K562 (cell line): Measurements from ENCODE around the gene COL25A1. TPM values are rescaled to one million over a fixed set of nuclear protein-coding genes. Genes with fewer than 3 reads are reported as not detected.

ENCODE experiments used
- ATAC-seq: fragments of 200-7000 bp; cut with Tn5 transposase; 3 replicates; pipeline ENCODE4 v1.9.1; 2020; ENCODE audit warnings: moderate library complexity
- BruUV-seq: library from RNA; stranded (reverse); fragments of 400-500 nt; replicated peaks from 2 replicates; lab custom pipeline; 2021; lab: Mats Ljungman, UMichigan
- CTCF ChIA-PET: fragments of 300-600 bp; formaldehyde crosslinking; extraction: SDS; loops from one replicate; lab custom pipeline; 2021; ENCODE audit warnings: low intra/inter-chr PET ratio; lab: Yijun Ruan, JAX
- POLR2A ChIA-PET: fragments of 300-600, 350-650 bp; sonication (Branson Sonifier 250); formaldehyde crosslinking; extraction: SDS; loops from one replicate; lab custom pipeline; 2021; ENCODE audit warnings: antibody characterized with exemption, inconsistent platforms; lab: Yijun Ruan, JAX
- DNase-seq, 4 experiments: peaks; one replicate each; pipeline versions ENCODE4 v3.0.0 to v3.0.0-alpha.2; 2011 to 2018; ENCODE audit warnings: low spot score in 3 of 4, mixed read lengths in 3 of 4; ENCODE audit errors: extremely low read depth in 1 of 4
- FAIRE-seq: peaks from 2 replicates; lab custom pipeline; 2011; peaks lifted over from hg19 to GRCh38; lab: Jason Lieb, UNC
- H2AFZ ChIP-seq: 2 replicates; pipeline ENCODE4 v1.6.0; 2011; ENCODE audit warnings: low read depth, low read length, control low read depth, inconsistent platforms
- H3K27ac ChIP-seq: fragments of 200-600 bp; 3 replicates; pipeline ENCODE4 v1.8.0; 2011; ENCODE audit warnings: low read depth, mild to moderate bottlenecking, control low read depth, inconsistent platforms, low read length, moderate library complexity, mixed read lengths; ENCODE audit errors: extremely low read depth
- H3K27me3 ChIP-seq, 2 experiments: fragments of 300-600 bp in 1 of 2; 2 replicates in 1 of 2; 3 replicates in 1 of 2; pipeline versions ENCODE4 v1.6.0 to v1.8.0; 2011; ENCODE audit warnings: inconsistent platforms in 2 of 2, low read length in 2 of 2, mild to moderate bottlenecking in 1 of 2, mixed read lengths in 1 of 2, moderate library complexity in 1 of 2; ENCODE audit not compliant: control insufficient read depth in 2 of 2, insufficient read depth in 2 of 2
- H3K36me3 ChIP-seq: fragments of 300-600 bp; 3 replicates; pipeline ENCODE4 v1.8.0; 2011; ENCODE audit warnings: mild to moderate bottlenecking, low read length, inconsistent platforms; ENCODE audit not compliant: control insufficient read depth, insufficient read depth
- H3K4me1 ChIP-seq, 2 experiments: fragments of 200-600 bp in 1 of 2; replicated peaks in 1 of 2; 2 replicates in 1 of 2; 3 replicates in 1 of 2; pipeline versions ENCODE4 v1.5.1 to v1.8.0; 2011; ENCODE audit warnings: inconsistent platforms in 2 of 2, low read length in 2 of 2, mild to moderate bottlenecking in 1 of 2, mixed read lengths in 1 of 2, moderate library complexity in 1 of 2; ENCODE audit not compliant: control insufficient read depth in 2 of 2, insufficient read depth in 2 of 2
- H3K4me2 ChIP-seq: 2 replicates; pipeline ENCODE4 v1.6.1; 2011; ENCODE audit warnings: low read length, control low read depth, inconsistent platforms, mixed read lengths; ENCODE audit not compliant: insufficient read depth
- H3K4me3 ChIP-seq: fragments of 200-600 bp; sonication (generic), shearing (Covaris generic); 2 replicates; pipeline ENCODE4 v1.5.1; 2016; ENCODE audit warnings: control low read depth, inconsistent platforms
- H3K79me2 ChIP-seq: fragments of 200-600 bp; 3 replicates; pipeline ENCODE4 v1.8.0; 2011; ENCODE audit warnings: low read length, inconsistent platforms; ENCODE audit not compliant: control insufficient read depth, insufficient read depth
- H3K9ac ChIP-seq, 2 experiments: 2 replicates each; pipeline versions ENCODE4 v1.6.0 to v1.6.1; 2011; ENCODE audit warnings: low read depth in 2 of 2, low read length in 2 of 2, control low read depth in 1 of 2, inconsistent platforms in 1 of 2, mild to moderate bottlenecking in 1 of 2, mixed read lengths in 1 of 2; ENCODE audit not compliant: insufficient read depth in 1 of 2
- H3K9me1 ChIP-seq: one replicate; pipeline ENCODE4 v1.6.0; 2011; ENCODE audit warnings: inconsistent platforms, mild to moderate bottlenecking, low read length, moderate library complexity; ENCODE audit not compliant: control insufficient read depth, insufficient read depth
- H3K9me3 ChIP-seq: replicated peaks from 2 replicates; pipeline ENCODE4 v1.5.1; 2011; ENCODE audit warnings: low read depth, low read length, inconsistent platforms; ENCODE audit not compliant: control insufficient read depth, insufficient read depth
- H4K20me1 ChIP-seq: replicated peaks from 2 replicates; pipeline ENCODE4 v1.6.1; 2011; ENCODE audit warnings: low read length, inconsistent platforms, mixed read lengths; ENCODE audit not compliant: control insufficient read depth, insufficient read depth
- ATF3 ChIP-seq, 2 experiments: fragments of 450-650 bp in 1 of 2; sonication (generic) in 1 of 2; formaldehyde crosslinking in 1 of 2; IDR thresholded peaks in 1 of 2; conservative IDR thresholded peaks in 1 of 2; 2 replicates each; pipeline versions ENCODE4 v1.6.1 to v1.8.1; 2016 to 2023; ENCODE audit warnings: mild to moderate bottlenecking in 2 of 2, moderate library complexity in 2 of 2, inconsistent platforms in 1 of 2, missing genetic modification reagents in 1 of 2
- CREB1 ChIP-seq, 2 experiments: sonication (generic) in 1 of 2; formaldehyde crosslinking in 1 of 2; IDR thresholded peaks; 2 replicates each; pipeline versions ENCODE4 v1.6.1 to v1.8.0; 2012 to 2022; ENCODE audit warnings: inconsistent platforms in 1 of 2, mild to moderate bottlenecking in 1 of 2, missing genetic modification reagents in 1 of 2, moderate library complexity in 1 of 2
- ELF2 ChIP-seq: fragments of 250-450 bp; sonication (Bioruptor Pico); IDR thresholded peaks from 2 replicates; pipeline ENCODE4 v1.5.0; 2021; ENCODE audit warnings: mild to moderate bottlenecking
- FOXJ3 ChIP-seq: sonication (generic); formaldehyde crosslinking; IDR thresholded peaks from 2 replicates; pipeline ENCODE4 v1.4.0; 2020; ENCODE audit warnings: mild to moderate bottlenecking, missing genetic modification reagents
- IFI16 ChIP-seq: fragments of 250-450 bp; sonication (Bioruptor Pico); IDR thresholded peaks from 2 replicates; pipeline ENCODE4 v2.1.2; 2022; ENCODE audit warnings: mild to moderate bottlenecking, inconsistent platforms
- JUN ChIP-seq, 2 experiments: sonication (generic) in 1 of 2; formaldehyde crosslinking in 1 of 2; IDR thresholded peaks; 2 replicates each; pipeline versions ENCODE4 v1.6.1 to v1.8.0; 2012 to 2022; ENCODE audit warnings: borderline replicate concordance in 2 of 2, mild to moderate bottlenecking in 2 of 2, improper control_type of control experiment in 1 of 2, low read depth in 1 of 2, low read length in 1 of 2, missing genetic modification reagents in 1 of 2
- PHB ChIP-seq: fragments of 250-450 bp; sonication (Bioruptor Pico); IDR thresholded peaks from 2 replicates; pipeline ENCODE4 v1.5.0; 2021
- PHTF2 ChIP-seq: fragments of 250-450 bp; sonication (Bioruptor Pico); IDR thresholded peaks from 2 replicates; pipeline ENCODE4 v1.5.0; 2021; ENCODE audit warnings: mild to moderate bottlenecking
- RHOXF2B ChIP-seq: fragments of 250-450 bp; sonication (Bioruptor Pico); conservative IDR thresholded peaks from 2 replicates; pipeline ENCODE4 v1.5.1; 2021
- ZNF133 ChIP-seq: fragments of 250-450 bp; sonication (Bioruptor Pico); IDR thresholded peaks from 2 replicates; pipeline ENCODE4 v1.4.0; 2020; ENCODE audit warnings: mild to moderate bottlenecking
- ZNF318 ChIP-seq, 2 experiments: fragments of 450-650 bp; IDR thresholded peaks; 2 replicates each; pipeline ENCODE4 v1.6.1; 2016; ENCODE audit warnings: mild to moderate bottlenecking in 2 of 2, borderline replicate concordance in 1 of 2, low read depth in 1 of 2, moderate library complexity in 1 of 2
- ZNF511 ChIP-seq: sonication (generic); formaldehyde crosslinking; IDR thresholded peaks from 2 replicates; pipeline ENCODE4 v1.8.0; 2022; ENCODE audit warnings: mild to moderate bottlenecking, missing genetic modification reagents
- WGBS: fragments of 100-300 bp; shearing (Covaris generic); methylation state at CpG from one replicate; pipeline ENCODE4 v1.1.6; 2016; ENCODE audit warnings: low coverage, mixed read lengths; ENCODE audit not compliant: insufficient coverage; ENCODE audit errors: missing lambda C conversion rate; 5-methylcytosine and 5-hydroxymethylcytosine counted together
- in situ Hi-C: fragments of 300-500 bp; cut with MboI; formaldehyde crosslinking; loops from 4 replicates; pipeline ENCODE4 v1.15.0; 2018; ENCODE audit warnings: inconsistent platforms, mixed read lengths
- intact Hi-C: fragments of 100-400 bp; cut with micrococcal nuclease; formaldehyde crosslinking; loops from 2 replicates; pipeline ENCODE4 v1.14.2; 2022
- polyA plus RNA-seq, 8 experiments: library from polyadenylated mRNA; depleted of rRNA in 4 of 8; stranded (reverse) in 5 of 8; unstranded in 3 of 8; fragments of >200 nt; fragmentation: Nextera tagmentation in 2 of 8; fragmentation: Illumina TruSeq in 1 of 8; extraction: Ambion mirVana in 2 of 8; extraction: Trizol in 1 of 8; gene quantifications; 2 replicates each; pipeline versions ENCODE4 v1.2.1 to v1.2.3, GENCODE V29; 2011 to 2014; ENCODE audit warnings: inconsistent platforms in 1 of 8, missing spikeins in 1 of 8
- total RNA-seq, 7 experiments: library from RNA; depleted of rRNA in 6 of 7; stranded (reverse); fragments of >200 nt in 6 of 7; fragmentation: Illumina TruSeq in 2 of 7; extraction: Trizol in 2 of 7; gene quantifications; 2 replicates each; pipeline versions ENCODE4 v1.2.1 to v1.2.3, GENCODE V29; 2011 to 2021; ENCODE audit warnings: low replicate concordance in 1 of 7

Gene COL25A1
- total and polyA plus RNA-seq, 9 of the 15 experiments (the other 6 are each of a cell fraction or from before 2014, with no cell fraction given) = 0.03 to 0.62 (median 0.27) TPM

GRCh38 chr4:109033993-109034392, 268.5 kb downstream of the COL25A1 start:
- Histone ChIP-seq H3K4me2 (no peak overlapping the region), H3K27ac (no peak overlapping the region), H3K4me3 (no peak overlapping the region), H2AFZ (no peak overlapping the region), H3K9ac (no peak overlapping the region), H3K9me1 (no peaks in the 10 kb centered on the region), H3K4me1 (no peaks in the 10 kb centered on the region; a peak in 2 of 5 replicates), H3K27me3 (no peaks in the 10 kb centered on the region), H4K20me1 (no peaks in the 10 kb centered on the region), H3K9me3 (no peaks in the 10 kb centered on the region), H3K79me2 (no peaks in the 10 kb centered on the region), H3K36me3 (no peaks in the 10 kb centered on the region)
- DNase-seq = no peak
- CTCF ChIA-PET = no interaction called here
- in situ Hi-C loops = no loop called here
- FAIRE-seq = no peak
- WGBS = 22% methylated on average over 1 of the region's 1 CpG
- no peak for ATAC-seq
- BruUV-seq = no TSS peak
- POLR2A ChIA-PET = no interaction called here
- intact Hi-C loops = no loop called here
- TF ChIP-seq ATF3 (IDR thresholded peaks at IDR 0.05) (no peak), ATF3 (CRISPR knock-in tag; conservative IDR thresholded peaks at IDR 0.05) (no peak), FOXJ3 (no peak), IFI16 (no peak), RHOXF2B (CRISPR knock-in tag) (no peak), JUN (IDR thresholded peaks at IDR 0.05; ENCODE audit: borderline replicate concordance, low read depth, low read length) (no peak), JUN (CRISPR knock-in tag; IDR thresholded peaks at IDR 0.05; ENCODE audit: borderline replicate concordance) (no peak), PHTF2 (CRISPR knock-in tag) (no peak), ZNF511 (CRISPR knock-in tag) (no peak), ZNF133 (CRISPR knock-in tag) (no peak), ELF2 (CRISPR knock-in tag) (no peak), CREB1 (IDR thresholded peaks at IDR 0.05) (no peak), CREB1 (CRISPR knock-in tag; IDR thresholded peaks at IDR 0.05) (no peak), ZNF318 (IDR thresholded peaks at IDR 0.05; ENCODE audit: borderline replicate concordance in 1 of 2, low read depth in 1 of 2) (no peak), PHB (CRISPR knock-in tag) (no peak)
